Mucosa of stomach (tissue), 1 donor: ENCODE data around the gene MEPCE.

Experiments
- H3K27me3 ChIP-seq: one replicate; pipeline ENCODE4 v1.7.0; 2013; ENCODE audit warnings: mild to moderate bottlenecking, low read length; ENCODE audit not compliant: control insufficient read depth, insufficient read depth
- H3K36me3 ChIP-seq: one replicate; pipeline ENCODE4 v1.7.0; 2013; ENCODE audit warnings: low read length; ENCODE audit not compliant: control insufficient read depth, insufficient read depth
- H3K4me1 ChIP-seq: one replicate; pipeline ENCODE4 v1.7.0; 2013; ENCODE audit warnings: mild to moderate bottlenecking, low read length; ENCODE audit not compliant: control insufficient read depth, insufficient read depth
- H3K4me3 ChIP-seq: one replicate; pipeline ENCODE4 v1.7.0; 2013; ENCODE audit warnings: low read length
- H3K9ac ChIP-seq: one replicate; pipeline ENCODE4 v1.7.0; 2013; ENCODE audit warnings: mild to moderate bottlenecking, low read length, moderate library complexity
- H3K9me3 ChIP-seq: one replicate; pipeline ENCODE4 v1.7.0; 2013; ENCODE audit warnings: mild to moderate bottlenecking, low read length, moderate library complexity; ENCODE audit not compliant: control insufficient read depth
- donor health status: Pancreatic carcinoma.

Gene MEPCE

DNA sequence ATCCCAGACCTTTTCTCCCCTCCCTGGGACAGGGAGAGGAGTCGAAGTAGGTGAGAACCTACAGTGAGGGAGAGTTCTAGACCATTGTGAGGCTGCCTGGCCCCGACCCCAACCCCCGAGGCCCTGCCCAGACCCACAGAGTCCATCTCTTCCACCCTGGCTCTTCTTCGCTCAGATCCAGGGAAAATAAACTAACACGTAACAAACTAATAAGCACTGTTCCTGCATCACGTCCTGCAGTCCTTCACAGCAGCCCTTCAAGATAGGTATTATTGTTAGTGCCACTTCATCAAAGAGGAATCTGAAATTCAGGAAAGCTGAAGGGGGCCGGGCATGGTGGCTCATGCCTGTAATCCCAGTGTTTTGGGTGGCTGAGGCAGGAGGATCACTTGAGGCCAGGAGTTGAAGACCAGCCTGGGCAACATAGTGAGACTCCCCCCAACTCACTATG is 34.6 kb downstream of the MEPCE start, which contains the start of gene SPACDR:
TSS of gene SPACDR (minus strand) at position 51 of the 451 bp plus-strand sequence. CDS start 235 bp downstream, outside the sequence.
- Histone ChIP-seq H3K4me3 (no peak within 1 kb of the TSS), H3K9ac (no peak within 1 kb of the TSS), H3K4me1 (peaks cover 13% of the 10 kb centered on the region), H3K9me3 (no peaks in the 10 kb centered on the region), H3K27me3 (no peaks in the 10 kb centered on the region), H3K36me3 (no peaks in the 10 kb centered on the region)

- Histone ChIP-seq H3K9me3 (no peaks in the 10 kb centered on the region), H3K9ac (no peak overlapping the region), H3K27me3 (no peaks in the 10 kb centered on the region), H3K4me3 (no peak overlapping the region), H3K36me3 (no peaks in the 10 kb centered on the region), H3K4me1 (peaks cover 18% of the 10 kb centered on the region)
Observed at GRCh38 chr7:100464791-100465190, 35.2 kb downstream of the MEPCE start.

DNA sequence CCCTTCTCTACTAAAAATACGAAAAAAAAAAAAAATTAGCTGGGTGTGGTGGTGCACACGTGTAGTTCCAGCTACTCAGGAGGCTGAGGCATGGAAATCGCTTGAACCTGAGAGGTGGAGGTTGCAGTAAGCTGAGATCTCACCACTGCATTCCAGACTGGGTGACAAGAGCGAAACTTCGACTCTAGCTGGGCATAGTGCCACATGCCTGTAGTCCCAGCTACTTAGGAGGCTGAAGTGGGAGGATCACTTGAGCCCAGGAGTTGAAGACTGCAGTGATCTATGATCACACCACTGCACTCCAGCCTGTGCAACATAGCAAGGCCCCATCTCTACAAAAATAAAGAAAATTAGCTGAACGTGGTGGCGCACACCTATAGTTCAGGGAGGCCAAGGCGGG is 35.7 kb downstream of the MEPCE start:
- H3K9me3 ChIP-seq: no peaks in the 10 kb centered on the region
- no peaks in the 10 kb centered on the region for H3K27me3 ChIP-seq
- H3K36me3 ChIP-seq: no peaks in the 10 kb centered on the region
- H3K4me3 ChIP-seq: no peak overlapping the region
- no peak overlapping the region for H3K9ac ChIP-seq
- H3K4me1 ChIP-seq: peaks cover 20% of the 10 kb centered on the region

DNA sequence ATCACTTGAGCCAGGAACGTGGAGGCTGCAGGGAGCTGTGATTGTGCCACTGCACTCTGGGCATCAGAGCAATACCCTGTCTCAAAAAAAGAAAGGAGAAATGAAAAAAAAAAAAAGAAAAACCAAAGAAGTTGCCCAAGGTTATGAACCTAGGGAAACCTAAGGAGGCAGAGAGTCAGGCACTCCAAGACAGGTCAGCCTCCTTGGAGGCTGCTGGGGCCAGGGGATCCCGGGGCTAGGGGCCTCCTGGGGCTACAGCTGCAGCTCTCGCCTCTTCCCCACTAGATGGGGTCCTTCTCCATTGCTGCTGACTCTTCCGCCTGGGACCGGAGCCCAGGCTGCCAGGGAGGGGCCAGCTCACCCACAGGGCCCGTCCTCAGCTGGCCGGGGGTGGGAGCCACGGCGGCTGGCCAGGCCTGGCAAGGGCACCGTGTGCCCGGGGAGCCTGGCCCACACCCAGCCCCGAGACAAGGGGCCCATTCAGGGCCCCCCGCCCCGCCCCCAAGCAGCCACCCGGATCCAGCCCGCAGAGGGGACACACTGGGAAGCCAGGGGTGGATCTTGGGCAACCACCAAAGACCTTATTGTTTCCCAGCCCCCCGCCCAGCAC is 36.2 kb downstream of the MEPCE start:
- Histone ChIP-seq H3K27me3 (no peaks in the 10 kb centered on the region), H3K4me3 (no peak overlapping the region), H3K4me1 (peaks cover 20% of the 10 kb centered on the region), H3K9me3 (no peaks in the 10 kb centered on the region), H3K9ac (no peak overlapping the region), H3K36me3 (peaks cover 5% of the 10 kb centered on the region)

- peaks cover 20% of the 10 kb centered on the region for H3K4me1 ChIP-seq
- no peaks in the 10 kb centered on the region for H3K9me3 ChIP-seq
- no peaks in the 10 kb centered on the region for H3K27me3 ChIP-seq
- no peak overlapping the region for H3K9ac ChIP-seq
- H3K4me3 ChIP-seq: no peak overlapping the region
- H3K36me3 ChIP-seq: peaks cover 5% of the 10 kb centered on the region
Observed at GRCh38 chr7:100466653-100467605, 37.3 kb downstream of the MEPCE start.

GRCh38 chr7:100467638-100468373 is 38.2 kb downstream of the MEPCE start:
- H3K27me3 ChIP-seq: no peaks in the 10 kb centered on the region
- no peak overlapping the region for H3K4me3 ChIP-seq
- peaks cover 5% of the 10 kb centered on the region for H3K36me3 ChIP-seq
- no peaks in the 10 kb centered on the region for H3K9me3 ChIP-seq
- H3K4me1 ChIP-seq: peaks cover 23% of the 10 kb centered on the region
- no peak overlapping the region for H3K9ac ChIP-seq

GRCh38 chr7:100469227-100470044 is 39.8 kb downstream of the MEPCE start:
- H3K9ac ChIP-seq: peak overlapping the region; percentile 13
- H3K27me3 ChIP-seq: no peaks in the 10 kb centered on the region
- peaks cover 31% of the 10 kb centered on the region for H3K4me1 ChIP-seq
- peaks cover 13% of the 10 kb centered on the region for H3K36me3 ChIP-seq
- no peak overlapping the region for H3K4me3 ChIP-seq
- no peaks in the 10 kb centered on the region for H3K9me3 ChIP-seq

DNA sequence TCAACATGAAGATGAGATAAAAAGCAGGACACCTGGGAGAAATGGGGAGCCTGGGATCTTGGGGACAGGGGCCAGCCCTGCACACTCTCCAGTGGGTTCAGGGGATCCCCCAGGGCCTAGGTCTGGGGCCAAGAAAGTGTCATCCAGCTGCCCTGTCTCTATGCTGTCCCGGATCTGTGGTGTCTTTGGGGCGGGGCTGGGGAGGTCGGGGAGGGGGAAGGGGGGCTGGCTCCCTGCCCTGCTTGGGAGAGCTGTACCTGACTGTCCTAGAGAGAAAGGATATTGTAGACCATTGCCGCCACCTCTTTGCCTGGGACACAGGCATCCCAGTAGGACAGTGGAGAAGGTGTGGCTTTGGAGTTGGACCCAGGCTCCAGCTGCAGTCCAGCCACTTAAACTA is 41.4 kb downstream of the MEPCE start:
- H3K9me3 ChIP-seq: no peaks in the 10 kb centered on the region
- H3K36me3 ChIP-seq: peaks cover 14% of the 10 kb centered on the region
- H3K27me3 ChIP-seq: no peaks in the 10 kb centered on the region
- no peak overlapping the region for H3K4me3 ChIP-seq
- no peak overlapping the region for H3K9ac ChIP-seq
- H3K4me1 ChIP-seq: peaks cover 31% of the 10 kb centered on the region

DNA sequence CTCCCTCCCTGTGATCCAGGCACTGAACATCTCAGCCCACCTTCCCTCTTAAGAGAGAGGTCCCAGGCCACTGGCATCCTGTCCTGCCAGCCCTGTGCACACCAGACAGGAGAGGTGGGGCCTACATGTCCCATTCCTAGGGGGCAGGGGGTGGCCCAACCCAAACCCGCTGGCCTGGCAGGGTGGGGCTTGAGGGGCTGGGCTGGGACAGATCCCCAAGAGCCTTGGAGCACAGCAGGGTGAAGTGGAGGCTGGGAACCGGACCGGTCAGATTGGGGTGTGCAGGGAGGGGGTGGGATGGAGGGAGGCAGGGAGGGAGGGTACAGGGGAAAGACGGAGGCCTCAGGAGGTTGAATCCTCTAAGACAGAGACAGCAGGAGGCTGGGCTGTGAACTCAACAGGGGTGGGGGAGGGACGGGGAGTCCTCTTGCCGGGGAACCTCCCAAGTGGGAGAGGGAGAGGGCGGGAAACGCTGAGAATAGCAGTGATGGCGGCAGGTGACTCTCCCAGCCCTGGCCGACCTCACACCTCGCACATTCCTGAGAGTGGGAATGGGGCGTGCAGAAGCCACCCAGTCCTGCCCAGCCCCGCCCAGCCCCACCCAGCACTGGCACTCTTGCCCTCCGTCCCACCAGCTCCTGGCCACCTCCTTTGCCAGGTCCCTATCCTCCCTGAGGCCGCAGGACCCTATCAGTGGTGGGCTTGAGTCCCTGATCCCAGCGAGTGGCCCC is 42.7 kb downstream of the MEPCE start:
- H3K9ac ChIP-seq: peak overlapping the region; percentile 31
- no peaks in the 10 kb centered on the region for H3K9me3 ChIP-seq
- peaks cover 14% of the 10 kb centered on the region for H3K36me3 ChIP-seq
- peaks cover 38% of the 10 kb centered on the region for H3K4me1 ChIP-seq
- H3K4me3 ChIP-seq: no peak overlapping the region
- H3K27me3 ChIP-seq: no peaks in the 10 kb centered on the region

GRCh38 chr7:100472854-100473499 is 43.3 kb downstream of the MEPCE start:
- Histone ChIP-seq H3K9me3 (no peaks in the 10 kb centered on the region), H3K4me3 (no peak overlapping the region), H3K36me3 (peaks cover 14% of the 10 kb centered on the region), H3K4me1 (peaks cover 40% of the 10 kb centered on the region), H3K9ac (peak overlapping the region; percentile 31), H3K27me3 (no peaks in the 10 kb centered on the region)
